Measurements from ENCODE around the gene IL4R. TPM values are rescaled to one million over a fixed set of nuclear protein-coding genes. Genes with fewer than 3 reads are reported as not detected.

IL4R gene
- total RNA-seq, 1 donor from 2014 or later = 143 TPM

DNA sequence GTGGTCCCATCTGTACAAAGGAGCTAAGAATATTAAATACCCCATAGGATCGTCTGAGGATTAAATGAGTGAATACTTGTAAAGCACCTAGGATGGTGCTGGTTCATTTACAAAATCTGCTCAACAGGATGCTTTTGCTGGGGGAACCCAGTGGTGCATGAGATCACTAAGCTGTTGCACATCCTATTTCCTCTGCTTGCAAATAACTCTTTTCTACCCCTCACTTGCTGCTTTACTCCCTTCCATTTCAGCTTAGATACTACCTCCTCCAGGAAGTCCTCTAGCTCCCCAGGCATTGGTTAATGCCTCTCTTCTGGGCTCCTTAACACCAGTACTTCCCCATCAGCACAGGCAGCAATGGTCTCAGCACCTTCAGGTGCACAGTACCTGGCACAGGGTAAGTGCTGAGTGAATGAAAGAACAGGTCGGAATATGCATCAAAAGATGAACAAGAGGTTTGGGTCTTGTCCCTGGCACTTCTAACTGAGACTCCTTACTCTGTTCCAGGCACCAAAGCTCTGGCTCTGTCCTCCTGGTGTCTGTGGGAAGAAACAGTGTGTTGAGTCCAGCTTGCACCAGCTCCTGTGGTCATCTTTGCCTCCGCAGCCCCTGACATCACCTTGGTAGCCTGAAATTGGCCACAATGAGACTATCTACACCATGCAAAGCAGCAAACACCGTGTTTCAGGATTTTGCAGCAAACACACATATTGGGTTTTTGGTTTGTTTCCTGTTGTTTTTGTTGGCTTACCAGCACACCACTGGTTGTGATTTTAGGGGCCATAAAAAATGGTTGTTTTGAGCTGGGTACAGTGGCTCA lies 64.1 kb downstream of the IL4R start:
- H3K36me3 ChIP-seq = no peaks in the 10 kb centered on the region
- no peaks in the 10 kb centered on the region for H3K9me3 ChIP-seq
- DNase-seq (no peak), ATAC-seq (no peak)
- peaks cover 11% of the 10 kb centered on the region for H3K4me1 ChIP-seq
- TF ChIP-seq, protein P1, sequence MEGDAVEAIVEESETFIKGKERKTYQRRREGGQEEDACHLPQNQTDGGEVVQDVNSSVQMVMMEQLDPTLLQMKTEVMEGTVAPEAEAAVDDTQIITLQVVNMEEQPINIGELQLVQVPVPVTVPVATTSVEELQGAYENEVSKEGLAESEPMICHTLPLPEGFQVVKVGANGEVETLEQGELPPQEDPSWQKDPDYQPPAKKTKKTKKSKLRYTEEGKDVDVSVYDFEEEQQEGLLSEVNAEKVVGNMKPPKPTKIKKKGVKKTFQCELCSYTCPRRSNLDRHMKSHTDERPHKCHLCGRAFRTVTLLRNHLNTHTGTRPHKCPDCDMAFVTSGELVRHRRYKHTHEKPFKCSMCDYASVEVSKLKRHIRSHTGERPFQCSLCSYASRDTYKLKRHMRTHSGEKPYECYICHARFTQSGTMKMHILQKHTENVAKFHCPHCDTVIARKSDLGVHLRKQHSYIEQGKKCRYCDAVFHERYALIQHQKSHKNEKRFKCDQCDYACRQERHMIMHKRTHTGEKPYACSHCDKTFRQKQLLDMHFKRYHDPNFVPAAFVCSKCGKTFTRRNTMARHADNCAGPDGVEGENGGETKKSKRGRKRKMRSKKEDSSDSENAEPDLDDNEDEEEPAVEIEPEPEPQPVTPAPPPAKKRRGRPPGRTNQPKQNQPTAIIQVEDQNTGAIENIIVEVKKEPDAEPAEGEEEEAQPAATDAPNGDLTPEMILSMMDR (IDR thresholded peaks at IDR 0.05) = no peak
- intact Hi-C loops (cut with DNase I) = no loop called here
- no peak overlapping the region for H3K27ac ChIP-seq
- H3K27me3 ChIP-seq (ENCODE audit: low read depth) = no peaks in the 10 kb centered on the region
- H3K4me3 ChIP-seq = no peak overlapping the region

DNA sequence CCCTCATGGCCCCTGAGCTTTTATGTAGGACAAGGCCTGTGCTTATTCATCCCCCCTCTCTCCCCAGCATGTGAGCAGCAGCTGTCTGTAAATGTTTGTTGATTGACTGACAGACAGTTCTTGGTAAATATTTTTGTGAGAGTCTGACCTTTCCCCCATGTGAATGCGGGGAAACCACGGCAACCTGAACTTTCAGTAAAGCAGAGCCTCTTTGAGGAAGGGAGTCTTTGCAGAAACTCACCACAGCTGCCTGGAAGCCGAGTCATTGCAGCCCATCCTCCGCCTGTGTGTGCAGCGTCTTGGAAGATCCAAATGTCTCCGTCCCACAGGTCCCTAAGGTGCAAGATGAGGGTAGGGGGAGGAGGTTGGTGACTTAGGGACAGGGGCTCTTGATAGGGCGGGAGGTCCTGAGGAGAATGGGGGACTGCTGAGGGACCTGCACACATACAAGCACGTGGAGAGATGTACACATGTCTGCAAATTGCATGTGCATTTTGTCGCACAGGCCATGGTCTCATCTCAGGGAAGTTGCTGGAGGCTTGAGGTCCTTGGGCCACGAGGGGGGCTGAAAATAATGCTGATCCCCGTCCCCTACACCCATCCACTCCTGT lies 65.2 kb downstream of the IL4R start:
- Histone ChIP-seq H3K27me3 (ENCODE audit: low read depth) (no peaks in the 10 kb centered on the region), H3K9me3 (no peaks in the 10 kb centered on the region), H3K4me3 (no peak overlapping the region), H3K27ac (no peak overlapping the region), H3K4me1 (peaks cover 11% of the 10 kb centered on the region), H3K36me3 (no peaks in the 10 kb centered on the region)
- intact Hi-C loops (cut with DNase I) = no loop called here
- ATAC-seq = no peak
- no peak for DNase-seq
- TF ChIP-seq, protein P1 (IDR thresholded peaks at IDR 0.05) = no peak

DNA sequence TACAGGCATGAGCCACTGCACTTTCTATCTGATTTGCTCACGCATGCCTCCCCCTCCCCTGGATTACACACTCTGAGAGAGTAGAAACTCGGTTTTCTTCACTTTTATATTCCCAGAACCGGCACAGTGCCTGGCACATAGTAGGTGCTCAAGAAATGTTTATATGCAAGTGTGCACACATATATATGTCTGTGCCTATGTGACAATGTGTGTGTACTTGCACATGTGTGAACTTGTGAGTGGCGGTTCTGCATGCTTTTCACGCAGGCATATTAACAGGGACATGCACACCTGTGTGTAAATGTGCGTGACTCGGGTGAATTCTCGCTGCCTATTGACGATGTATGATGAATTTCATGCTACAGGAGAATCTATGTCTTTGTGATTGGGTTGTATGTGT lies 66.1 kb downstream of the IL4R start:
- DNase-seq (no peak), ATAC-seq (no peak)
- Histone ChIP-seq H3K4me1 (peaks cover 3% of the 10 kb centered on the region), H3K36me3 (no peaks in the 10 kb centered on the region), H3K27ac (no peak overlapping the region), H3K9me3 (no peaks in the 10 kb centered on the region), H3K27me3 (ENCODE audit: low read depth) (no peaks in the 10 kb centered on the region), H3K4me3 (no peak overlapping the region)
- intact Hi-C loops (cut with DNase I) = no loop called here
- TF ChIP-seq, protein P1 (IDR thresholded peaks at IDR 0.05) = no peak

DNA sequence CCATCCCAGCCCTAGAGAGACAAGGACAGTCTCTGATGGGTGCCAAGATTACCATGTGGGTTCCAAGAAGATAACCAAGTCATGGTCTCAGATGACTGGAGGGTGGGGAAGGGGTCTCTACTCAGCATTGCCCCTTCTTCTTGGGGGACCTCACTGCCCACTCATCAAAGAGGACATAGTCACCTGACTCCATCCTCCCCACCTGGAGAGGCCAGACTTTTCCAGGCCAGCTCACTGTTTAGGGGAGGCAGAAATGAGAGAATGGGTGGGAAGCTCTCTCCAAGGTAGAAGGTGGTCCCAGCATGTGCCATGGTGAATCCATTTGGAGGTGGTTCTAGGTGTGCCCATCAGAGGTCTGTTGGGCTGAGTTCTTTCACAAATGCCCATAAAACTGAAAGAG lies 67.5 kb downstream of the IL4R start:
- intact Hi-C loops (cut with DNase I) = no loop called here
- no peaks in the 10 kb centered on the region for H3K27me3 ChIP-seq (ENCODE audit: low read depth)
- no peaks in the 10 kb centered on the region for H3K9me3 ChIP-seq
- TF ChIP-seq, protein P1 (IDR thresholded peaks at IDR 0.05) = no peak
- H3K36me3 ChIP-seq = no peaks in the 10 kb centered on the region
- ATAC-seq (no peak), DNase-seq (no peak)
- no peak overlapping the region for H3K27ac ChIP-seq
- no peaks in the 10 kb centered on the region for H3K4me1 ChIP-seq
- no peak overlapping the region for H3K4me3 ChIP-seq

DNA sequence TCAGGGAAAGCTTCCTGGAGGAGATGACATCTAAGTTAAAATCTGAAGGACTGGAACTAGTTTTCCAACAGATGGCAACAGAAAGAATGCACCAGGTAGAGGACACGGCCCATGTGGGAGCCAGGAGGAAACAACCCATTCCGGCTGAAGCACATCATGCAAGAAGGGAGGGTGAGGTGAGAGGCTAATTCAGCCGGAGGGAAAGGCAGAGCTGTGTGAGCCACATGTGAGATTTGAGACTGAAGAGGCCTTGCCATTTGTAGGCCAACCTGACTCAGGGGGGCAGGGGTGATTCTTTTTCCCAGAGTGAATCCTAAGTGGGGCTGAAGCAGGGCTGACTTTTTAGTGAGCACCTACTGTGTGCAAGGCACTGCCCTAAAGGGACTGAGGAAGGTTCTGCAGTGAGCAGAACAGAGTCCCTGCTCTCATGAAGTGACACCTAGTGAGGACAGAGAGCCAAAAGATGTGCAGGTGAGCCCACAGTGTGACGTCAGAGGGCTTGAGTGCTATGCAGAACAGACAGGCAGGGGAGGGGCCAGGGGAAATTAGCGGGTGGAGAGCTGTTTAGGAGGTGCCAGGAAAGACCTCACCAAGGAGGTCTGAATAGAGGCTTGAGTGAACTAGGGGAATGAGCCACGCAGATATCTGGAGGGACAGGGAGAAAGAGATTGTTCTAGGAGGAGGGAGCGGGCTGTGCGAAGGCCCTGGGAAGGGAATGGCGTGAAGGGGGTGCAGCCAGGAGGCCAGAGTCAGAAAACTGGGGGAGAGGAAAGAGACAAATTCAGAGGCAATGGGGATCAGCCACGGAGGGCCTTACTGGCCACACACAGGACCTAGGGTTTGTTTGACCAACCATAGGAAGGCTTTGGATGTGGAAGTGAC lies 68.4 kb downstream of the IL4R start:
- no peak overlapping the region for H3K4me3 ChIP-seq
- TF ChIP-seq, protein P1 (IDR thresholded peaks at IDR 0.05) = no peak
- no peaks in the 10 kb centered on the region for H3K36me3 ChIP-seq
- no peak overlapping the region for H3K27ac ChIP-seq
- intact Hi-C loops (cut with DNase I) = no loop called here
- H3K4me1 ChIP-seq = no peaks in the 10 kb centered on the region
- no peak for DNase-seq
- H3K9me3 ChIP-seq = no peaks in the 10 kb centered on the region
- H3K27me3 ChIP-seq (ENCODE audit: low read depth) = no peaks in the 10 kb centered on the region
- no peak for ATAC-seq

Measured in lower lobe of right lung (tissue), 2 donors.